ENCODE data around the gene TMPRSS6.

The TMPRSS6 gene

GRCh38 chr22:37091994-37092393 lies 17.5 kb downstream of the TMPRSS6 start:
- no peak for TF ChIP-seq EZH2phosphoT487 (IDR thresholded peaks at IDR 0.05; ENCODE audit: low read depth)
- TF ChIP-seq CTCF (IDR thresholded peaks at IDR 0.05; ENCODE audit: low read depth, low read length): no peak
- H2AFZ ChIP-seq (ENCODE audit: low read depth, low read length): no peak overlapping the region
- H3K27ac ChIP-seq (ENCODE audit: low read length): no peak overlapping the region
- H3K4me1 ChIP-seq (ENCODE audit: low read length): peaks cover 45% of the 10 kb centered on the region
- no peak overlapping the region for H3K9ac ChIP-seq (ENCODE audit: low read length)
- H3K79me2 ChIP-seq (ENCODE audit: low read length): peaks cover 24% of the 10 kb centered on the region
- no peak overlapping the region for H3K4me3 ChIP-seq (ENCODE audit: low read length)
- H3K9me3 ChIP-seq (ENCODE audit: insufficient read depth, low read length): no peaks in the 10 kb centered on the region
- no peaks in the 10 kb centered on the region for H3K27me3 ChIP-seq (ENCODE audit: low read depth, low read length)
- no peaks in the 10 kb centered on the region for H4K20me1 ChIP-seq (ENCODE audit: insufficient read depth, low read length)
- peaks cover 35% of the 10 kb centered on the region for H3K36me3 ChIP-seq (replicated peaks; ENCODE audit: low read depth, low read length)
- no peak overlapping the region for H3K4me2 ChIP-seq (ENCODE audit: low read length)

GRCh38 chr22:37090920-37091695 lies 18.4 kb downstream of the TMPRSS6 start:
- Histone ChIP-seq H3K4me2 (ENCODE audit: low read length) (peak overlapping the region; percentile 91), H3K9ac (ENCODE audit: low read length) (no peak overlapping the region), H3K4me3 (ENCODE audit: low read length) (no peak overlapping the region), H3K4me1 (ENCODE audit: low read length) (peaks cover 54% of the 10 kb centered on the region), H3K27me3 (ENCODE audit: low read depth, low read length) (no peaks in the 10 kb centered on the region), H2AFZ (ENCODE audit: low read depth, low read length) (no peak overlapping the region), H3K79me2 (ENCODE audit: low read length) (peaks cover 33% of the 10 kb centered on the region), H4K20me1 (ENCODE audit: insufficient read depth, low read length) (no peaks in the 10 kb centered on the region), H3K27ac (ENCODE audit: low read length) (no peak overlapping the region), H3K36me3 (replicated peaks; ENCODE audit: low read depth, low read length) (peaks cover 44% of the 10 kb centered on the region), H3K9me3 (ENCODE audit: insufficient read depth, low read length) (no peaks in the 10 kb centered on the region)
- TF ChIP-seq EZH2phosphoT487 (IDR thresholded peaks at IDR 0.05; ENCODE audit: low read depth) (no peak), CTCF (IDR thresholded peaks at IDR 0.05; ENCODE audit: low read depth, low read length) (peak; percentile 17; the same call in 1 of the 2 replicates)

GRCh38 chr22:37089434-37089833 lies 20.1 kb downstream of the TMPRSS6 start:
- H3K27ac ChIP-seq (ENCODE audit: low read length): peak overlapping the region; percentile 94
- no peaks in the 10 kb centered on the region for H4K20me1 ChIP-seq (ENCODE audit: insufficient read depth, low read length)

More at GRCh38 chr22:37089434-37089833, 20.1 kb downstream of the TMPRSS6 start:
- H3K4me3 ChIP-seq (ENCODE audit: low read length): peak overlapping the region; percentile 97
- no peaks in the 10 kb centered on the region for H3K9me3 ChIP-seq (ENCODE audit: insufficient read depth, low read length)
- H3K4me1 ChIP-seq (ENCODE audit: low read length): peaks cover 56% of the 10 kb centered on the region
- H2AFZ ChIP-seq (ENCODE audit: low read depth, low read length): no peak overlapping the region
- peaks cover 55% of the 10 kb centered on the region for H3K36me3 ChIP-seq (replicated peaks; ENCODE audit: low read depth, low read length)
- H3K9ac ChIP-seq (ENCODE audit: low read length): peak overlapping the region; percentile 100
- TF ChIP-seq EZH2phosphoT487 (IDR thresholded peaks at IDR 0.05; ENCODE audit: low read depth): no peak
- TF ChIP-seq CTCF (IDR thresholded peaks at IDR 0.05; ENCODE audit: low read depth, low read length): no peak
- H3K27me3 ChIP-seq (ENCODE audit: low read depth, low read length): no peaks in the 10 kb centered on the region
- H3K79me2 ChIP-seq (ENCODE audit: low read length): peaks cover 39% of the 10 kb centered on the region
- peak overlapping the region; percentile 91 for H3K4me2 ChIP-seq (ENCODE audit: low read length)
